GM12892 (cell line): ENCODE data around the gene HECW1.

Source experiments
- POLR2A ChIP-seq: IDR thresholded peaks from 2 replicates; pipeline ENCODE4 v1.6.1; 2011; ENCODE audit warnings: low read depth, low read length, control low read depth
- POLR2AphosphoS5 ChIP-seq: IDR thresholded peaks from 2 replicates; pipeline ENCODE4 v1.6.1; 2011; ENCODE audit warnings: low read depth, low read length, control low read depth
- TAF1 ChIP-seq: IDR thresholded peaks from 2 replicates; pipeline ENCODE4 v1.6.1; 2011; ENCODE audit warnings: low read depth, mild to moderate bottlenecking, control low read depth, low read length, borderline replicate concordance

GRCh38 chr7:43205171-43205795 is 92.8 kb downstream of the HECW1 start:
- TF ChIP-seq TAF1 (no peak), POLR2AphosphoS5 (no peak), POLR2A (no peak)
